SK-N-SH treated with all-trans-retinoic acid at 6 μM for 48 hours (cell line): ENCODE results near the gene ABR.

Source experiments
- BACH2 ChIP-seq: fragments of 250-450 bp; sonication (Bioruptor Pico); IDR thresholded peaks from 2 replicates; pipeline ENCODE4 v1.9.0; 2021; ENCODE audit warnings: mild to moderate bottlenecking, borderline replicate concordance
- CREB5 ChIP-seq: fragments of 250-450 bp; sonication (Bioruptor Pico); IDR thresholded peaks from 2 replicates; pipeline ENCODE4 v1.5.1; 2020; ENCODE audit warnings: low read depth, mild to moderate bottlenecking, moderate library complexity
- GLIS3 ChIP-seq: fragments of 250-450 bp; sonication (Bioruptor Pico); IDR thresholded peaks from 2 replicates; pipeline ENCODE4 v1.5.0; 2020; ENCODE audit warnings: mild to moderate bottlenecking, moderate library complexity
- PATZ1 ChIP-seq: fragments of 250-450 bp; sonication (Bioruptor Pico); IDR thresholded peaks from 2 replicates; pipeline ENCODE4 v1.8.0; 2020; ENCODE audit warnings: mild to moderate bottlenecking, moderate library complexity, borderline replicate concordance
- RARB ChIP-seq: fragments of 250-450 bp; sonication (Bioruptor Pico); IDR thresholded peaks from 2 replicates; pipeline ENCODE4 v1.8.0; 2021; ENCODE audit warnings: mild to moderate bottlenecking, moderate library complexity
- TSHZ2 ChIP-seq: fragments of 250-450 bp; sonication (Bioruptor Pico); IDR thresholded peaks from 2 replicates; pipeline ENCODE4 v1.5.0; 2020; ENCODE audit warnings: mild to moderate bottlenecking, moderate library complexity
- ZFP30 ChIP-seq: fragments of 450-650 bp; formaldehyde crosslinking; IDR thresholded peaks from 2 replicates; pipeline ENCODE4 v1.5.0; 2022; ENCODE audit warnings: mild to moderate bottlenecking, moderate library complexity

- TF ChIP-seq PATZ1 (CRISPR knock-in tag) (no peak), RARB (no peak), ZFP30 (no peak), BACH2 (CRISPR knock-in tag) (no peak), GLIS3 (CRISPR knock-in tag) (no peak), TSHZ2 (CRISPR knock-in tag) (no peak), CREB5 (no peak)
Measured at GRCh38 chr17:1096215-1096614, 83.6 kb downstream of the ABR start.
